H4 (cell line): ENCODE data around the gene GDA. TPM values are rescaled to one million over a fixed set of nuclear protein-coding genes. Genes with fewer than 3 reads are reported as not detected.
A peak's percentile ranks its signal among the peaks of the same experiment; 100 is the strongest.

Source experiments
- DNase-seq: peaks from one replicate; pipeline ENCODE4 v3.0.0-alpha.2; 2015; ENCODE audit warnings: low spot score
- total RNA-seq: library from RNA; depleted of rRNA; stranded (reverse); fragments of >200 nt; shearing (Covaris generic); gene quantifications from 2 replicates; pipeline ENCODE4 v1.2.3, GENCODE V29; 2014

The GDA gene
- total RNA-seq, 1 experiment from 2014 or later: 4.4 TPM

DNA sequence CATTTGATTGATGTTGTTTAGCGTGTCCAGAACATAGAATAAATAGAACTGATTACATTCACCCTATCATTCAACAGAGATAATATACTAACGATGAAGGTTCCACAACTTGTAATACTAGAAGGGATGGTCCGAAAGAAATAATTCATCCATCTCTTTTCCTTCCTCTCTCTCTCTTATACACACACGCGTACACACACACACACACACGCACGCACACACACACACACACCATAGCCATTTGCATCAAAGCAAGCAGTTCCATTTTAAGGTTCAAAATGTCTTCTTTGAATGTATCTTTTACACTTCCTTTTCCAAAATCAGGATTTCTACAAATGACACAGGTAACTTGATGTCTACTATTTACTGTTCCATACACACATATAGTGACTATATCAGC is 887 bp downstream of the GDA start:
- DNase-seq: peak; percentile 21

DNA sequence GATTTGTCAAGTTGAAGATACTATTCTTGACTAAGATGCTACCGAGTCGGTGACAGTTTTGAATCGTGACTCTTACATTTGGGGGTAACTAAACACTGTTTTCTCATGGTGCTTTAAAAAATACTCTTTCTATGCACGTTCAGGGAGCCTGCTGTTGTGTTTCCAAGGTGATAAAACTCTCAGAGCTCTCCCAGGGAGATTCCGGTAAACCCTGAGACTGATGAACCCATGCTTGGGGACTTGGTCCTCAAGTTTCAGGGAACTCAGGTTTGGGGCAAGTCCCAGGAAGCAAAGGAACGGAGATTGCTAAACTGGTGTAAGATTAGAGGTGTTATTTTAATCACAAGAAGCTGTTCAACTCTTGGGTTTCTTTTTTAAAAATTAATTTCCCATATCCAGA is 1.4 kb downstream of the GDA start:
- no peak for DNase-seq

DNA sequence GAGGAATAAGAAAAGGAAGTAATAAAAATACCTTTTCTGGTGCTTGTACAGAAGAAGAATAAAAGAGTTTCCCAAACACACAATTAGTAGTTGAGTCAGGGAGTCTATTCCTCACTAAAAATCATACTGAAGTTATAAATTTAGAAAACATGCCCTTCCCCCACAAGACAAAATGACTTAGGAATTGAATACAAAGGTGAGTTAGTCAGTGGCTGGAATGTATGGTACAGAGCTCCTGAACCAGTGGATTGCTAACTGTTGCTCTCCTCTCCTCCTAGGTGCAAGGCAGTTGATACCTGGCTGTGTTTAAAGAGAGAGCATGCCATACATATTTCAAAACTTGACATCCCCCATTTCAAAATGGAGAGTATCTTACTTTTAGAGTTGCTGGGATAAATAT is 1.9 kb downstream of the GDA start:
- DNase-seq: no peak

DNA sequence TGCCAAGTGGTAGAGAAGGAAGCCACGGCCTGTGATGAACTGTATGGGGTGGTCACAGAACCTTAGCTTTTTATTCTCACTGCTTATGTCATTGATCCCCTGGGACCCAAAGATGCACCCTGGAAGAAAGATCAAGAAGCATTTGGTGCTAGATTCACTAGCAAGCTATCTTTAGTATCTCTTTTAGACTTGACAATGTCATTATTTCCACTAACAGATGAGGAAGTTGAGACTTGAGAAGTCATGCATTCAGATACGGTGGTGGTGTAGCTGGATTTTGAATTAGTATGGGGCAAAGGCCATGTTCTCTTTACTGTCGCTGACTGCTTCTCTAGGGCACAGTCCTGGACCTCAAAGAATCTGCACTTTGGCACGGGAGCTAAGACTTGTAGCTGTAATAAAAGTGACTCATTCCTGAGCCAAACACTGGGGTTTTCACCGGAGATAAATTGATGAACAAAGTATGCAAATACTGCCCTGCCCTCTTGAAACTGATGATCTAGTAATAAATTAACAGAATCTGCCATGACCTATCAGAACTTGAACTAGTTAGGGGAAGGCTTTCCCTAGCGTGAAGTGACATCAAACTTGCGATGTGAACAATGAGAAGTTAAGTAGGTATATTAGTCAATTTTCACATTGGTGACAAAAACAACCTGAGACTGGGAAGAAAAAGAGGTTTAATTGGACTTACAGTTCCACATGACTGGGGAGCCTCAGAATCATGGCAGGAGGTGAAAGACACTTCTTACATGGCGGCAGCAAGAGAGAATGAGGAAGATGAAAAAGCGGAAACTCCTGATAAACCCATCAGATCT is 5.4 kb downstream of the GDA start:
- DNase-seq: no peak

DNA sequence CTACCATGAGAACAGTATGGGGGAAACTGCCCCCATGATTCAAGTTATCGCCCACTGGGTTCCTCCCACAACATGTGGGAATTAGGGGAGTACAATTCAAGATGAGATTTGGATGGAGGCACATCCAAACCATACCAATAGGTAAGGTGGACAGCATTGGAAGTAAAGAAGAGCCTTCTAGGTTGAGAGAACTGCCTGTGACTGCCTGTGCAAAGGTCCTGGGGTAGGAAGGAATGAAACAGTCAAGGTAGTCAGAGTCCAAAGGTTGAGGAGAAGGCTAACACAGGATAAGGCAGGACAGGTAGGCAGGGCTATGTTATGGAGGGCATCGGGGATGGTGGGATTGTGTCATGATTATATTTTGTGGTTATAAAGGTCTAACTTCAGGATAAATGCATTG is 6.1 kb downstream of the GDA start:
- DNase-seq: no peak

DNA sequence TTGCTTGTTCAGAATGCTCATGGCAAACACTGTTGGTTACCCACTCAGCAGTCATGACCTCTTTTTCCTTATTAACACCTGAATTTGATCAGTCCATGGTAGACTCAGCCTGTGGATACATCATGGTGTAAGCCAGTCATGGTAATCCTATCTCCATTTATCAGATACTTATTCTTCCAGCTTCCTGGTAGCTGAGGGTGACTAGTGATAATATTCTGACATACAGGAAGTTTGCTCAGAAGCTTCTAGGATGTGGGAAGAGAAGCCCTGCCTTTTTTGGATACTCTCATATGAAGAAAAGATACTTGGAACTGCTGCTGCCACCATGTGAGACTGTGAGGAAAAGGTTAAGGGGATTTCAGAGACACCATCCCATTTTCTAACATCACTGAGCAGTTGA is 7.3 kb downstream of the GDA start:
- DNase-seq: no peak

DNA sequence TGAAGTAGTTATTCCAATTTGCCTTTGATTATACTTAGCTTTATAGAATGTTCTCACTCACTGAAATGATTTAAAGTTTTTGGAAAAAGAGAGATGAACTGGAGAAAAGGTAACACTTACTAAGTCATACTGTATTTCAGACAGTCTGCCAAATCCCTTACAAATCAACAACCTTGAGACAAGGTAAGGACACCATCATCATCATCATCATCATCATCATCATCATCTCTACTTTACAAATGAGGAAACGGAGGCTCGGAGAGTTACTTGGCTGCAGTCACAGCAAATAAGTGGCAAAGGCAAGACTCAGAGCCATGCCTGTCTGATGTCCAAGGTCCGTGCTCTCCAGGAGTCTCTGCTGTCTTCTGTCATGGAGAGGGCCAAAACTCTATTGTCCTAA is 9.4 kb downstream of the GDA start:
- no peak for DNase-seq

DNA sequence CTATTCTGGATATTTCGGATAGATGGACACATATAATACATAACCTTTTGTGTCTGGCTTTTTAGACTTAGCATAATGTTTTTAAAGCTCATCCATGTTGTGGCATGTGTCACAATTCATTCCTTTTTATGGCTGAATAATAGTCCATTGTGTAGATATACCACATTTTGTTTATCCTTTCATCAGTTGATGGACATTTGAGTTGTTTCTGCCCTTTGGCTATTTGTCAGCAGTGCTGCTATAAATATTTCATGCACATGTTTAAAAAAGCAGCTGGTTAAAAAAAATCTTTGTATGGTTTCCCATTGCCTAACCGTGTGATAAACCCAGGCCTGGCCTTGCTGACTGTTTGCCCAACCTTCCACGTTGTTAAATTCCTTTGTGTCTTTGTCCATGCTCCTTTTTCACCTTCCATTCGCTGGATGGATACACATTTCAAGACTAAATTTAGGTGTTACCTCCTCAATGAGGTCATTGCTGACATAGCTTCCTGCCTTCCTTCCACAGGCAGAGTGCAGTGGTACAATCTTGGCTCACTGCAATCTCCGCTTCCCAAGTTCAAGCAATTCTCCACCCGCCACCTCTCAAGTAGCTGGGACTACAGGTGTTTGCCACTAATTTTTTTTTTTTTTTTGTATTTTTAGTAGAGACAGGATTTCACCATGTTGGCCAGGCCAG is 11.3 kb downstream of the GDA start:
- no peak for DNase-seq

DNA sequence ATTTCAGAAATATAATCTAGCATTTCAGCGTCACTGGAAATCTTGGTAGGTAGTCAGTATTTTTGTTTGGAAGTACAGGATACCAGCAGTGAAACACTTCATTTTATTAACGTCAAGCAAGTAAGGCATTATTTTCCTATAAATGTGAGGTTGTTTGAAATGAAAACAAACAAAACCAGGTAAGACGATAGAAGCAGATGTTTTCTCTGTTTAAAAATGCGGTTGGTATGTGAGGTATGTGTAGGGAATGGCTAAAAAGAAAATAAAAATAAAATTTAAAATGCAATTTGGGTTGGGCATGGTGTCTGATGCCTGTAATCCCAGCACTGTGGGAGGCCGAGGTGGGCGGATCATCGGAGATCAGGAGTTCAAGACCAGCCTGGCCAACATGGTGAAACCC is 16.1 kb downstream of the GDA start:
- DNase-seq: no peak

DNA sequence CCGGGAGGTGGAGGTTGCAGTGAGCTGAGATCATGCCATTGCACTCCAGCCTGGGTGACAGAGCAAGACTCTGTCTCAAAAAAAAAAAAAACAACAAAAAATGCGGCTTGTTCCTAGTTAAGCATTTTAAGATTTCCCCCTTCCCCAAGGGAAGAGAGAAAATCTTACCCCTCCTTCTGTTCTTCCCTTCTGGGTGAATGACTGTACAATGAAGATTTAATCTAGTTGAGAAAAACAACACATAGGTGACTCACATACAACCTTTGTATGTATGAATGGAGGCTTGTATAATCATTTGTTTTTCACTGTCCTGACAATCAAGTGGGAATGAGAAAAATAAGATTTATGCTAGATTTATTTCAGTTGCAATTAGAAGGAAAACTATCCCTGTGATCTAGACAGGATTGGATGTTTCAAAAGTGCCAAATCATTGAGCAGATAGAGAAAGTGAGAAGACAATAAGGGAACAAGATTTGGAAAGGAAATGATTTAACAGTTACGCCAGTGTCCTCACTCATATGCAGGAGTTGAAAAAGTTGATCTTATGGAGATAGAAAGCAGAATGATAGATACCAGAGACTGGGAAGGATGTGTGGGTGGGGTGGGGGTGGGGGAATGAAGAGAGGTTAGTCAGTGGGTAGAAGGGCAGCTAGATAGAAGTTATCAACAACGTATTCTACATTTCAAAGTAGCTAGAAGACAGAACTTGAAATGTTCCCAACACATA is 16.7 kb downstream of the GDA start:
- DNase-seq: no peak

DNA sequence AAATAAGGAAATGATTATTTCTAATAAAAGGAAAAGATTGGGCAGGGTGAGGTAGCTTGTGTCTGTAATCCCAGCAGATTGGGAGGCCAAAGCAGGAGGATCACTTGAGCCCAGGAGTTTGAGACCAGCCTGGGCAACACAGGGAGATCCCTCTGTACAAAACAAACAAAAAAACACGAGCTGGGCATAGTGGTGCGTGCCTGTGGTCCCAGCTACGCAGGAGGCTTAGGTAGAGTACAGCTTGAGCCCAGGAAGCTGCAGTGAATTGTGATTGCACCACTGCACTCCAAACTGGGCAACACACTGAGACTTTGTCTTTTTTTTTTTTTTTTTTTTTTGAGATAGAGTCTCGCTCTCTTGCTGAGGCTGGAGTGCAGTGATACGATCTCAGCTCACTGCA is 18.8 kb downstream of the GDA start:
- DNase-seq: no peak

DNA sequence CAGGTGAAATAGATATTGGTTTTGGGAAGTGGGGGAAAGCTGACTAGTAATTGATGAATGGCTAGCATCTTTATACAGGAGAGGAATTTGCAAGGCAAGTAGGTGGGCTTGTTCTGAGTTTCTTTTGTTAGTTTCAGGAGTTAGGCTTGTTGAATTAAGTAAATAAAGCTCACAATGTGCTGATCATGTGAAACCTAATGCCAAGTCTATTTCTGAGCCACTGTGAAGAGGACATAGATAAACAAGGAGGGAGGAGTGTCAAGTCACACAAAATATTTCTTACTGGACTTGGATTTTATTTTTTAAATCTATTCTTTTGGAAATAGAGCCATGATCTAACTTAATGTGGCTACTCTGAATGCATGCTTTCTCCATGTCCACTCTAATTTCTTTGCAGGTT is 19.9 kb downstream of the GDA start:
- DNase-seq: no peak

DNA sequence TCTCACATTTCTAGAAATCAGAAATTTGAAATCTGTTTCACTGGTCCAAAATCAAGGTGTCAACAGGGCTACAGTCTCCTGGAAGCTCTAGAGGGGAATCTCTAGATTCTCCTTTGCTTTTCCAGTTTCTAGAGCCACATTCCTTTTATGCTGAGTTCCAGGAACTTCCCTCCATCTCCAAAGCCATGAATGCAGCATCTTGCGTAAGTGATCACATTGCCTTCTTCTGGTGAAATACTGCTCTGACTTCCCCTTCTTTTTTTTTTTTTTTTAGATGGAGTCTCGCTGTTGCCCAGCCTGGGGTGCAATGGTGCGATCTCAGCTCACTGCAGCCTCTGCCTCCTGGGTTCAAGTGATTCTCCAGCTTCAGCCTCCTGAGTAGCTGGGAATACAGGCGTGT is 23.8 kb downstream of the GDA start:
- no peak for DNase-seq

DNA sequence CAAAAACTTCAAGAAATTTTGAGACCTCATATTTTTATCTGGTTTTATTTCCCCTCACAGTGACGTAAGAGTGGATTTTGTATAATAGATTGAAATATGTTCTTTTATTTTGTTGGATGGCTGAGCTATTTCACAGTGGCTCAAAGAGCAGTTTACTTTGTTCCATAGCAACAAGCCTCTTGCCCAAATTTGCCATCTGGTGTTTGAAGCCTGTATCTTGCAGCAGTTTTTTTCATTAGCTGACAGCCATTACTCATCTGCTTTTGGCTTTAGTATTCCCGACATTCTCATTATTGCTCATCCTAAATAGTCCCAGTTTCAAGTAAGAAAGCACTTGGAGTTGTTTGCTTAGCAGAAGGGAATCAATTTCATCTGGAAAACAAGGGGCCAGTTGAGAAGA is 36.3 kb downstream of the GDA start:
- no peak for DNase-seq

DNA sequence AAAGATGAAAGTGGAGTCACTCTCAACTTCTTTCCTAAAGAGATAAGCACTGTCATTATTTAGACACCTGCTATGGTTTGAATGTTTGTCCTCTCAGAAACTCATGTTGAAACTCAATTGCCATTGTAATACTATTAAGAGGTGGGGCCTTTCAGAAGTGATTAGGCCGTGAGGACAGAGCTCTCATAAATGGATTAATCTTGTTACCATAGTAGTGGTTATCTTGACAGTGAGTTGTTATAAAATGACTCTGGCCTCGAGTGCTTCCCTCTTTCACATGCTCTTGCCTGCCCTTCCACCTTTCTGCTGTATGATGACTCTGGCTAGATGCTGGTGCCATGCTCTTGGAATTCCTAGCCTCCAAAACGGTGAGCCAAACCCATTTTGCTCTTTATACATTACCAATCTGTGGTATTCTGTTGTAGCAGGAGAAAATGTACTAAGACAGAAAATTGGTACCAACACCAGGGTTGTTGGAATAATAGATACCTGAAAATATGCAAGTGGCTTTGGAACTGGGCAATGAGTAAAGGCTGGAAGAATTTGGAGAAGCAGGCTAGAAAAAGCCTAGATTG is 38.0 kb downstream of the GDA start:
- DNase-seq: no peak

DNA sequence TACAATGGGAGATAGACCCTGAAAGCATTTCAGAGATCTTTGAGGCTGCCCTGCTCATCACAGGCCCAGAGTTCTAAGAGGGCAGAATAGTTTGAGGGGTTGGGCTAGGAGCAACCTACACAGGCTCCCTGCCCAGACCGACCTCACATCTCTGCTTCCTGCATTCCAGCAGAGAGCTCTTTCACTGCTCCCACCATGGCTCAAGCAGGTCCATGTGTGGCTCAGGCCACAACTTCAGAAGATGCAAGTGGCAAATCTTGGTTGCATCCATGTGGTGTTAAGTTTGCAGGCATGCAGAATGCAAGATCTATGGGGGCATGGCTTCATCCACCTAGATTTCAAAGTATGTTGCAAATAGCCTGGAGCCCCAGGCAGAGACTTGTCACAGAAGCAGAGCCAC is 39.0 kb downstream of the GDA start:
- no peak for DNase-seq

DNA sequence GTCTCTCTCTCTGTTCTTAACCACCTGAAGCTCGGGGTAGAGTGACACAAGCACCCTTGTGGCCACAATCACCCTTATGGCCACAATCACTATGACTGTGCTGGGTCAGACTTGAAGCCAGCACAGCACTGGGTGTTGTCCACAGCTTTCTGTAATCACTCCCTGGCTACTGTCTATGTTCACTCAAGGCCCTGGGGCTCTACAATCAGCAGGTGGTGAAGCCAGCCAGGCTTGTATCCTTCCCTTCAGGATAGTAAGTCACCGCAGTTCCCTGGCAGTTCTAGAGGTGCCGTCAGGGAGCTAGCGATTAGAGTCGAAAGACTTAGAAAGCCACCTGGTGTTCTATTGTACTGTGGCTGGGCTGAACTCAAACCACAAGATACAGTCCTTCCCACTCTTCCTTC is 44.2 kb downstream of the GDA start:
- no peak for DNase-seq

DNA sequence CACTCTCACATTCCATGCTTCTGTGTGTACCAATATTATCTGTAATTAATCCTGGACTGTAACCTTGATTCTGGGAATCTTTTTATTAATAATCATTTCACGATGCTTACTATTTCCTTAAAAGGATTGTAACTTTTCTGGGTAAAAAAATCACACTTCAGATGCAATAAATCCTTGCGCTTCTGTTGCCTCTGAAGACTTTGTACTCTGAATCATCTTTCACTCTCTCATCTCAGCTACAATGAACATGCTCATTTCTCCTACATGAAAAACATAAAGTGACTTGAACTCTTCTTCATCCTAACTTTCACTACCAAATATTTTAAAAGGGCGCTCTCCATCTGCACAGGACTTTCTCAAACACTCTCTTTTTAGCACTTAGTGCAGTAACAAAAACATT is 50.0 kb downstream of the GDA start:
- no peak for DNase-seq

DNA sequence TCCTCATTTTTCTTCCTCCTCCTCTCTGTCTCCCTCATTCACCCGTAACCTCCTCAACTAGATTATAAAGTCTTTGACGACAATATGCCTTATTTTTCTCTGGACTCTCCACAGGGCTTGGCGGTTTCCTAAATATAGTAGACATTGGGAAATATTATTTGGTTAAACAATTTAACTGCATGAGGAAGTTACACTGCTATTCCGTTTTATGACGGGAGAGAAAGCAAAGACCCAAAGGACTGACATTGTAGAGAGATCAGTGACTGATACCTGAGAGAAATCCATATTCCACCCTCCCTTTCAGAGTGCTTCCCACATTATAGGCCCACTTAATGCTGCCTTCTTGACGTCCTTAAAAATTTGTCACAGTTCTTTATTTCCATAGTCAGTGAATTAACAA is 51.2 kb downstream of the GDA start:
- DNase-seq: no peak

DNA sequence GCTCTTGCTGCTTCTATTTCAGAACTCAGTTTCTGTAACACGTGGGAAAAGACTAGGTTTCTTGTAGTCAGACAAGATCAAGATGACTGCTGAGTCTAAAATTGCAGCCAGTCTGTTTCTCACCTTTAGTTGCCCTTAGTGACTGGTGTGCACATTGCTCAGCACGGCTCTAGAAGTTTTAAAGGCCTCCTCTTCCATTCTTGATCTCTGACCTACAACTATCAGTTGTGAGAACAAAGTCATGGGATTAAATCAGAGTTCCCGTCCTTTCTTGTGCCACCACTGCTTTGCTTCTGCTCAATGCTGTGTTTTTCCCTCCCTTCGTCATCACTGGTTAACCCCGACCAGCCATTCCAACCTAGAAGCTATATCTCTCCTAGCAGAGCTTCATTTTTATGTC is 52.8 kb downstream of the GDA start:
- no peak for DNase-seq

DNA sequence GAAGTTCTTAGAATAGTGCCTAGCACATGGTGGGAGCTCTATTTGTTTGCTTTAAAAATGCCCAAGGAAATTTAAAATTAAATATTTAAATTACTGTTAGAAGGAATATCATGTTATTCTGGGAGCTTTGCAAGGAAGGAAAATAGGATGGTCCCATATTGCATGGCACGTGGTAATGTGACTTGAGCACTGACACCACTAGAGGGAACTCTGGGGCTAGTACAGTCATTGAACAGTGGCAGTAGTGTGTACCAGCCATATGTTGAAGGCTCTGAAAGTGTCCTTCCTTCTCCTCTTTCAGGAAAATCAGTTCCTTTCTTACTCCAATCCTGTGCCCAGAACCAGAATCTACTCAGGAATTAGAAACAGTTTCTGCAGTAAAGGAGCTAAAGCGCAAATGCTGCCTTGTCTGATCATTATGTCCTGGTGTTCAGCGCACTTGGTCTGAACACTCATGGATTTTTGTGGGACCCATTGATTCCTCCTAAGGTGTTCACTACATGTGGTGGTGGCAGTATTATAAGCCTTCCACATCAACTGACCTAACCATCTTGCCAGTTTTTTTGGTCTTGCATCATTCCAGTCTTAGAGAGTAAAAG is 54.1 kb downstream of the GDA start:
- peak; percentile 57 for DNase-seq

DNA sequence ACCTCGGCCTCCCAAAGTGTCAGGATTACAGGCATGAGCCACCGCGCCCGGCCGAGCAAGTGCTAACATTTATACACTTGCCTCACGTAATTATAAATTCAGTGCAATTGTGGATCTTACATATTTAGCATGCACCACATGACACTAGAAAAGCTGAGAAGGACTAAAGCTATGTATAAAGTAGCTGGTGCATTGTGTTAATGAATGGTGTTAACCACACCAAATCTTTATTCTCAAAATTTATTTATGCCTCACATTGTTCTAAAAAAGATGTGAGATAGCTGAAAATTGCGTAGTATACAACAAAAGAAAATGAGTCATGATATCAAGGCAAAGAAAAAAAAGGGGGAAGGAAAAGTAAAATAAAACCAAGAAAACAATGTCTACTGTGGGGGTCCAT is 54.8 kb downstream of the GDA start:
- DNase-seq: no peak
